ENCODE data around the gene CERS4.
"Not testable (repeated sequence)": the region's sequence is repeated elsewhere in the genome, so short reads cannot be mapped to it uniquely, and the experiment has no call there.

CERS4 gene

DNA sequence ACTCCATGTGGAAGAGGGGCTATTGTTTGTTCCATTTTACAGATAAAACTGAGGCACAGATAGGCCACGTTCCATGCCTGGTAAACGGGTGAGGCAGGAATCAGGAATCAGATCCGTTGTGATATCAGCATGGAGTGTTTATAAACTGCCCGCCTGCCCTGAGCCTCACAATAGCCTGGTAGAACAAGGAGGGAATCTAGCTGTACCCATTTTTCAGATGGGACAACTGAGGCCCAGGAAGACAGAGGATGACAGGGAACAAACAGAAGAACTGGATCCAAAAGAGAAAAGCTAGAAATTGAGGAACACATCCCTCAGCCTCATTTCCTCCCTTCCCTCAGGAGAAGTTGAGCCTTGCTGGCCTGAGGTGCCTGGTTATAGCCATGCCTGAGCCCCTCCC lies 32.5 kb downstream of the CERS4 start:
- no peak for DNase-seq (ENCODE audit: low read depth in 2 of 2, low spot score in 1 of 2)

DNA sequence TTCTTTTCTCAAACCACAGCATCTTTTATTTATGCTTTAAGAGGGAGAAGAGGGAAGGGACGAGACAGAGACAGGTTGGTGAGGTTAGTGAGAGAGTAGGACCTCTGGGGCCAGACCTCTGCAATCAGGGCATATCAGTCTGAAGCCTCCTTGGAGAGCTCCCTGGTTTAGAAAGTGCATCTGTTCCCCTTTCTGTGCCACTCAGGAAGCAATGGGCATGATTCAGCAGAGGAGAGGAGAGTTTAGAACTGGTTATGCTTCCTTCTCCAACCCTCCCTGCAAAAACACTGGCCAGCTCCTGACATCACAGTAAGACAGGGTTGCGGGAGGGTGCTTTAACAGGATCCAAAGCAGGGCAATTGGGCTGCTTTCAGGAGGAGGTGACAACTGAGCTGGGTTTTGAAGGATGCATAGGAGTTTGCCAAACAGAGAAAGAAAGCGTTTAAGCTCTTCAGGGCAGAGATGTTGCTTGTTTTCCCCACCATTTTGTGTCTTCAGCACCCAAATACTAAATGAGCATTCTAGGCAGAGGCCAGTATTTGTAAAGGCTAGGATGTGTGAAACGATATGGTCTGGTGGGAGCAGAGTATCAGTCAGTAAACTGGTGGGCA lies 33.1 kb downstream of the CERS4 start:
- no peak for DNase-seq (ENCODE audit: low read depth in 2 of 2, low spot score in 1 of 2)

DNA sequence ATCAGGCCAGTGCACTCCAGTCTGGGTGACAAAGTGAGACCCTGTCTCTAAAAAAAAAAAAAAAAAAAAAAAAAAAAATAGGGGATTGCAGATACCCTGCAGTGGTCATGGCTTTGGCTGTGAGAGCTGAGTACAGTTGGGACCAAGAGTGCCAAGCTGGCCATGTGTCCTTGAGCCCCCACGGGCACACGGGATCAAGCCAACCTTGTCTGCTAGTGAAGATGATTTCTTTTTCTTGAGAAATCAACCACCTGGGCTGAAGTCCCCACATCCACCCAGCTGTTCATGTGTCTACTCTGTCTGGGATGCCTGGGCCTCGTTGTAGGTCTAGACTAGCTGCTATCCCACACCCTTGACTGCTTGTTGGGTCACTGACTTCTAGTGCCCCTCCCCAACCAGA lies 34.0 kb downstream of the CERS4 start:
- no peak for DNase-seq (ENCODE audit: low read depth in 2 of 2, low spot score in 1 of 2)

DNA sequence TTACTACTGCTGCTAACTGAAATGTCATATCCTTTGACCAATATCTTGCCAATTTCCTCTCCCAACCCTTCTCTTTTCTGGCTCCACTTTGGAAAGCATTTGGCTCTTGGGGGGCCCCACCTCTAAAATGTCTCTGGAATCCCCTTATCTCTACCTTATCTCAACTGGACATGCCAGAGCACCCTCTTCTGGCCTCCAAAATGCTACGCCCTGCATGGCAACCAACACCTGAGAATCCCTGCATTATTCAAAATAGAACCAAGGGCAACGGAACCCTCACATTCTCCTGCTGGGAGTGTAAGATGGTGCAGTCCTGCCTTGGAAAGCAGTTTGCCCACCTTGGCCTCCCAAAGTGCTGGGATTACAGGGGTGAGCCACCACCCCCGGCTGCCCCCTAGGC lies 35.3 kb downstream of the CERS4 start:
- DNase-seq (ENCODE audit: low read depth in 2 of 2, low spot score in 1 of 2): no peak

DNA sequence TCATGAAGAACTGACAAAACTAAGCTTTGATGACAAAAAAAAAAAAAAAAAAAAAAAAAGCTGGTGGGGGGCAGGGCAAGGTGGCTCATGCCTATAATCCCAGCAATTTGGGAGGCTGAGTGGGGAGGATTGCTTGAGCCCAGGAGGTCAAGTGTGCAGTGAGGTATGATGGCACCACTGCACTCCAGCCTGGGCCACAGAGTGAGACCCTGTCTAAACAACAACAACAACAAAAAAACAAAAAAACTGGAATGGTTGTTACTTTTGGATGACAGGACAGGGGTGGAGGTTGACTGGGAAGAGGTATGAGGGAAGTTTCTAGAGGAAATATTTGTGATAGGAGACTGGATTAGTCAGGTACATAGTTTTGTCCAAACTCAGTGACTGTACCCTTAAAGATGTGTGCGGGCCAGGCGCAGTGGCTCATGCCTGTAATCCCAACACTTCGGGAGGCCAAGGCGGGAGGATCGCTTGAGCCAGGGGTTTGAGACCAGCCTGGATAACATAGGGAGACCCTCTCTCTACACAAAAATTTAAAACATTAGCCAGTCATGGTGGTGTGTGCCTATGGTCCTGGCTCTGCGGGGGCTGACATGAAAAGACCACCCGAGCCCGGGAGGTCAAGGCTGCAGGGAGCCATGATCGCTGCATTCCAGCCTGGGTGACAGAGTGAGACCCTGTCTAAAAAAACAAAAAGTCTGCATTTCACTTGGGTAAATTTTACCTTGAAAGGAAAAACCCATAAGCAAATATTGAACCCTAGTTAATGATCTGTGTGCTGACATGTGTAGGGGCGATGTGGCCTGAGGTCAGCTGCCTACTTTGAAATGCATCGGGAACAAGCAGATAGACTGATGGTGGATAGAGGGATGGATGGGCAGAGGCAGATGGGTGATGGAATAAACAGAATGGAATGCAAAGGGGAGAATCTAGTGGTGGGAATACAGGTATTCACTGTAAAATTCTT lies 37.0 kb downstream of the CERS4 start:
- DNase-seq (ENCODE audit: low read depth in 2 of 2, low spot score in 1 of 2): no peak

DNA sequence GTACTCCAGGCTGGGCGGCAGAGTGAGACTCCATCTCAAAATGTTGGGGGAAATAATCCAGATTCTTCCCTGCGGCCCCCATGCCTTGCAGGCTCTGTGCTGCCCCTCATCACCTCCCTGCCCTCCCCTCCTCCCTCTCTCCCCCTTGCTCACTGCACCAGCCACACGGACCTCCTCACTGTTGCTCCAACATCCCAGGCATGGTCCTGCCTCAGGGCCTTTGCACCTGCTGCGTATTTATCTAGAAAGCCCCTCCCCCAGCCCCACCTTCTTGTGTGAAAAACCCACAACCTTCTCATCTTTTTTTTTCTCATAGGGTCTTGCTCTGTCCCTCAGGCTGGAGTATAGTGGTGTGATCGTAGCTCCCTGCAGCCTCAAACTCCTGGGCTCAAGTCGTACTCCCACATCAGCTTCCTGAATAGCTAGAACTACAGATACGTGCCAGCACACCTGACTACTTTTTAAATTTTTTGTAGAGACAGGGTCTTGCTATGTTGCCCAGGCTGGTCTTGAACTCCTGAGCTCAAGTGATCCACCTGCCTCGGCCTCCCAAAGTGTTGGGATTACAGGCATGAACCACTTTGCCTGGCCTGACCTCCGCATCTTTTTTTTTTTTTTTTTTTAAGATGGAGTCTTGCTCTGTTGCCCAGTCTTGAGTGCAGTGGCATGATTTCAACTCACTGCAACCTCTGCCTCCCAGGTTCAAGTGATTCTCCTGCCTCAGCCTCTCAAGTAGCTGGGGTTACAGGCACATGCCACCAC lies 38.1 kb downstream of the CERS4 start:
- DNase-seq (ENCODE audit: low read depth in 2 of 2, low spot score in 1 of 2): not testable (repeated sequence)

DNA sequence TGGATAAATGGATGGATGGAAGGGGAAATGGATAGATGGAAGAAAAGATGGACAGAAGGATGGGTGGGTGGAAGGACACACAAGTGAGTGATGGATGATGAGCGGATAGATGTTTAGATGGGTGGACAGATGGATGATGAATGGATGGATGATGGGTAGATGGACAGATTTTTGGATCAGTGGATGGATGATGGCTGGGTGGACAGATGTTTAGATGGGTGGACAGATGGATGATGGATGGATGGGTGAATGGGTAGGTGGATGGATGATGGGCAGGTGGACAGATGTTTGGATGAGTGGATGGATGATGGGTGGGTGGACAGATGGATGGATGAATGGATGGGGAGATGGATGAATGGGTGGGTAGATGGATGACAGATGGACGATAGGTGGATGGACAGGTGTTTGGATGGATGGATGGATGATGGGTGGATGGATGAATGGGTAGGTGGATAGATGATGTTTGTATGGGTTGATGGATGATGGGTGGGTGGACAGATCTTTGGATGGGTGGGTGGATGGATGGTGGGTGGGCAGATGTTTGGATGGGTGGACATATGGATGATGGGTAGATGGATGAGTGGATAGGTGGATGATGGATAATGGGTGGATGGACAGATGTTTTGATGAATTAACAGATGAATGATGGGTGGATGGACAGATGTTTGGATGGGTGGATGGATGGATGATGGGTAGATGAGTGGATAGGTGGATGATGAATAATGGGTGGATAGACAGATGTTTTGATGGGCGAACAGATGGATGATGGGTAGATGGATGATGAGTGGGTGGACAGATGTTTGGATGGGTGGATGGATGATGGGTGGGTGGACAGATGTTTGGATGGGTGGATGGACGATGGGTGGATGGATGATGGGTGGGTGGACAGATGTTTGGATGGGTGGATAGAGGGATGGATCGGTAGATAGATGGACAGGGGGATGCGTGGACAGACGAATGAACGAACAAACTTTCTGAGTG lies 39.5 kb downstream of the CERS4 start:
- no peak for DNase-seq (ENCODE audit: low read depth in 2 of 2, low spot score in 1 of 2)

DNA sequence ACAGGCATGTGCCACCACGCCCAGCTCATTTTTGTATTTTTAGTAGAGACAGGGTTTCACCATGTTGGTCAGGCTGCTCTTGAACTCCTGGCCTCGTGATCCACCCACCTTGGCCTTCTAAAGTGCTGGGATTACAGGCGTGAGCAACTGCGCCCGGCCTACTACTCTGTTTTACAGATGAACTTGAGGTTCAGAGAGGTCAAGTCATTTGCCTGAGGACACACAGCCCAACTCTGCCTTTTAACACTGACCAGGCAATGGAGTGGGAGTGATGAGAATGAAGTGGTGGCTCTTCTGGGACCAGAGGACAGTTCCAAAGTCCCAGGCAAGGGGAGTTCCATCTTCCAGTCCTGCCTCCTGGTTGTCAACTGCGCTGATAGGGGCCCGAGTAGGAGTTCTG lies 41.4 kb downstream of the CERS4 start:
- DNase-seq (ENCODE audit: low read depth in 2 of 2, low spot score in 1 of 2): no peak

DNA sequence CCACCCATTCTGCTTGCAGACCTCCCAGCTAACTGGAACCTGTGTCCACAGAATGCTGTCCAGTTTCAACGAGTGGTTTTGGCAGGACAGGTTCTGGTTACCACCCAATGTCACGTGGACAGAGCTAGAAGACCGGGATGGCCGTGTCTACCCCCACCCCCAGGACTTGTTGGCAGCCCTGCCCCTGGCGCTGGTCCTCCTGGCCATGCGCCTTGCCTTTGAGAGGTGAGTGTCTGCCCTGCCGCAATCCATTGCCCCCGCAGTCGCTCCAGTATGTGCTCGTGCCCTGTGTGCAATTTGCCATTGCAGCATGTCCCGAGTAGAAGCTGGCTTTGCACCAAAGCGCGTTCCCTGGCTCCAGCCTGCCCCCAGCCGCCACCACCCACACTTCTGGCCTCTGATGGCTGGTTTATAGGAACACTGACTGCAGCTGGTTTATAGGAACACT lies 41.9 kb downstream of the CERS4 start:
- no peak for DNase-seq (ENCODE audit: low read depth in 2 of 2, low spot score in 1 of 2)

DNA sequence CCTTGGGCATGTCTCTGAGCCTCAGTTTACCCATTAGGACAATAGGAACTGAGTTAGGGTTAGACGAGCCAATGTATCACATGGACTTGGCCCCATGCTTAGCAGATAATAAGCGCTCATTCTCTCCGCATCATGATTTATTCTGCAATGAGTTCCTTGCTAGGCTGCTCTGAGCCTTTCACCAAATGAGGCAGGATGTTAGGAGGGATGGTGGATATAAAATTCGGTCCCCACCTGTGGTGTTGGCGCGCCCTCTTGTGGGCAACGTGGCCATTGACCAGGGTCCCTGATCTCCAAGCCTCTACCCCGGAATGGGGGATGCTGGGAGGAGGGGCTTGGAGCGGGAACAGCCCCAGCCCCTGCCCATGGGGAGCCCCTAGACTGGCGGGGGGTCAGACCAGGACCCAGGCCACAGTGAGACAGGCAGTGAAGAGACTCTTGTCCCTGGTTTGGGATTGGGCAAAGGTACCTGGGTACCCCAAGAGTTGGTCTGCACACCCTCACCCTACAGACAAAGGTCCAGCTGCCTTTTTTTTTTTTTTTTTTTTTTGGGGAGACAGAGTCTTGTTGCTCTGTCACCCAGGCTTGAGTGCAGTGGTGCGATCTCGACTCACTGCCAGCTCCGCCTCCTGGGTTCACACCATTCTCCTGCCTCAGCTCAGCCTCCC lies 43.9 kb downstream of the CERS4 start:
- DNase-seq (ENCODE audit: low read depth in 2 of 2, low spot score in 1 of 2): peak; percentile 77 to 79

DNA sequence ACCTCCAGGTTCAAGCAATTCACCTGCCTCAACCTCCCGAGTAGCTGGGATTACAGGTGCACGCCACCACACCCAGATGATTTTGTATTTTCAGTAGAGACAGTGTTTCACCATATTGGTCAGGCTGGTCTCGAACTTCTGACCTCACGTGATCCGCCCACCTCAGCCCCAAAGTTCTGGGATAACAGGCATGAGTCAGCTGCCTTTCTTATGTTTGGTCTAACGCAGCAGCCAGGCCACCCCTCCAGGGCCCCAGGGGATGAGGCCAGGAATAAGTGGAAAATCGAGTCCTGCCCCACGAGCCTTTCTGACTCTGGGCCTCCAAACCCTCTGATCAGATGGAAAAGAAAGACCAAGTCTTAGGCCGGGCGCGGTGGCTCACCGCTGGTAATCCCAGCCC lies 44.5 kb downstream of the CERS4 start:
- no peak for DNase-seq (ENCODE audit: low read depth in 2 of 2, low spot score in 1 of 2)

DNA sequence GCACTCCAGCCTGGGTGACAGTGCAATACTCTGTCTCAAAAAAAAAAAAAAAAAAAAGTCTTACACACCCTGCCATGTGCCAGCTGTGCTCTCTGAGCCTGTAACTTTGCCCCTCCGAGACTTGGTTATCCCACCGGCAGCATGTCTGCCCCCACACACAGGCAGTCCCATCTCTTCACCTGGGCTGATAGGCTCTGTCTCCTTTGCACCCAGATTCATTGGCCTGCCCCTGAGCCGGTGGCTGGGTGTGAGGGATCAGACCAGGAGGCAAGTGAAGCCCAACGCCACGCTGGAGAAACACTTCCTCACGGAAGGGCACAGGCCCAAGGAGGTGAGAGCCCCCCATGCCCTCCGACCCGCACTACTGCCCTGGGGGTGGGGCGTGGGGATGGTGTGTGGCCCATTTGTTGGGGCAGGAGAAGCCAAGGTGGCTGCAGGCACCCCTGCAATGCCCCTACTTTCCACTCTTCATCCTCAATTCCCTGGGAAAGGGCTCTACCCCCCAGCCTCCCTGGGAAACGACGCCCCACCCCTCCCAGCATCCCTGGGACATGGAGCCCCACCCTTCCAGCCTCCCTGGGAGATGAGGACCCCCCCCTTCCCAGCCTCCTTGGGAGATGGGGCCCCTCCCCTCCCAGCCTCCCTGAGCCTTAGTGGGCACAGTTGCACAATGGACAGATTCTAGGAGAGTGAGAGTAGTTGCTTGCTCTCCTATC lies 45.3 kb downstream of the CERS4 start:
- DNase-seq (ENCODE audit: low read depth in 2 of 2, low spot score in 1 of 2): no peak

DNA sequence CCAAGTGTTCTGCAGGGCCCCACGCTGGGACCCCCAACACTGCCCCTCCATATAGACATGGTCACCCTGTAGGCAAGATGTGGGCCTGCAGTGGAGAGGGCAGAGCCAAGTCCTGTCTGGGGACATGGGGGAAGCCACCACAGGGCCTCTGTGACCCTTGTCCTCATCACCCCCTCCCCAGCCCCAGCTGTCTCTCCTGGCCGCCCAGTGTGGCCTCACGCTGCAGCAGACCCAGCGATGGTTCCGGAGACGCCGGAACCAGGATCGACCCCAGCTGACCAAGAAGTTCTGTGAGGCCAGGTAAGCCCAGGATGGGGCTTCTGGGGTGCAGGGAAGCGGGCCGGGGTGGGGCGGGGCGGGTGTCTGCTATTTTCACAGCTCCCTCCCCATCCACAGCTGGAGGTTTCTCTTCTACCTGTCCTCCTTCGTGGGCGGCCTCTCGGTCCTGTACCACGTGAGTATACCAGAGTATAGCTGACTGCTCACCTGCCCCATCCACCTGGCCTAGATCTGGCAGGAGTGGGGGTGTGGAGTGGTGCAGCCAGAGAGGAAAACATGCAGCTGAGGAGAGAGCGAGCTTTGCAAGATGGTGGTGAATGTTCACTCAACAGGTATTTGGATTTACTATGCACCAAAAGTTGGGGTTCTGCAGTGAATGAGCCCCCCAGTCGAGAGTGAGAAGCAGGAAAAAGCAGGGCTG lies 46.4 kb downstream of the CERS4 start:
- DNase-seq (ENCODE audit: low read depth in 2 of 2, low spot score in 1 of 2): no peak

DNA sequence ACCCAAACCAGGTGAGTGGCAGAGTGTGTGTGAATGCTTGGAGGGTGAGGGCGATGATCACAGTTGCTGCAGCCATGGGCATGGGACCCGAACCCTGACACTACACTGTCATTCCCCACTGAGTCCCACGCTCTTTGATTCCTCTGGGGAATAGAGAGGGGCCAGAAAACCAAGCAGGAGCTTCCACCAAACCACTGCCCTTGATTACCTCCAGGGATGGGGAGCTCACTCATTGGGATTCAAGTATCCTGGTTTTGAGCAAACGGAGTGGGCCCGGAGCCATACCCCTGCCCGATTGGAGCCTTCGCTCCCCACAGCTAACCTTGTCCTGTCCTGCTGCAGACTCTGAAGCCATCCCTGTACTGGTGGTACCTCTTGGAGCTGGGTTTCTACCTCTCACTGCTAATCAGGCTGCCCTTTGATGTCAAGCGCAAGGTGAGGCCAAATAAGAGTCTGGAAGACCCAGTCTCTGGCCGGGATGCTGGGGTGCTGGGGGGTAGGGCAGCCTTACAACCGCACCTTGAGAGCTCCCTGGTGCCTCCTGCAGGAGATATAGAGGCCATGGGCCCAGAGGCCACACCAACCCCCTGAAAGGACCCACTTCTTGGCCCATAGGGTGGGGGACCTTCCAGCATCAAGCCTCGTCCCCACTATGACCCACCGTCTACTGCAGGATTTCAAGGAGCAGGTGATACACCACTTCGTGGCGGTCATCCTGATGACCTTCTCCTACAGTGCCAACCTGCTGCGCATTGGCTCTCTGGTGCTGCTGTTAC lies 47.3 kb downstream of the CERS4 start:
- no peak for DNase-seq (ENCODE audit: low read depth in 2 of 2, low spot score in 1 of 2)

DNA sequence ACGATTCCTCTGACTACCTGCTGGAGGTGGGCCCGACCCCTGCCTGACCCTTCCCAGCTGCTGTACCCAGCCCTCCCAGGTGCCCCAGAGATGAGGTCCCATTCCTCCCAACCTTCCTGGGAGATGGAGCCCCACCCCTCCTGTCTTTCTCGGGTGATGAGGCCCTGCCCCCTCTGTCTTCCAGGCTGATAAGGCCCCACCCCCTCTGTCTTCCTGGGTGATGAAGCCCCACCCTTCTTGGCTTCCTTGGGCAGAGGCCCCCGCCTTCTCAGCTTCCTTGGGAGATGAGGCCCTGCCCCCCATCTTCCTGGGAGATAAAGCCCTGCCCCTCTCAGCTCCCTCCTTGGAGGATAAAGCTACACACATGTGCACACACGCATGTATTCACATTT lies 47.9 kb downstream of the CERS4 start:
- no peak for DNase-seq (ENCODE audit: low read depth in 2 of 2, low spot score in 1 of 2)

DNA sequence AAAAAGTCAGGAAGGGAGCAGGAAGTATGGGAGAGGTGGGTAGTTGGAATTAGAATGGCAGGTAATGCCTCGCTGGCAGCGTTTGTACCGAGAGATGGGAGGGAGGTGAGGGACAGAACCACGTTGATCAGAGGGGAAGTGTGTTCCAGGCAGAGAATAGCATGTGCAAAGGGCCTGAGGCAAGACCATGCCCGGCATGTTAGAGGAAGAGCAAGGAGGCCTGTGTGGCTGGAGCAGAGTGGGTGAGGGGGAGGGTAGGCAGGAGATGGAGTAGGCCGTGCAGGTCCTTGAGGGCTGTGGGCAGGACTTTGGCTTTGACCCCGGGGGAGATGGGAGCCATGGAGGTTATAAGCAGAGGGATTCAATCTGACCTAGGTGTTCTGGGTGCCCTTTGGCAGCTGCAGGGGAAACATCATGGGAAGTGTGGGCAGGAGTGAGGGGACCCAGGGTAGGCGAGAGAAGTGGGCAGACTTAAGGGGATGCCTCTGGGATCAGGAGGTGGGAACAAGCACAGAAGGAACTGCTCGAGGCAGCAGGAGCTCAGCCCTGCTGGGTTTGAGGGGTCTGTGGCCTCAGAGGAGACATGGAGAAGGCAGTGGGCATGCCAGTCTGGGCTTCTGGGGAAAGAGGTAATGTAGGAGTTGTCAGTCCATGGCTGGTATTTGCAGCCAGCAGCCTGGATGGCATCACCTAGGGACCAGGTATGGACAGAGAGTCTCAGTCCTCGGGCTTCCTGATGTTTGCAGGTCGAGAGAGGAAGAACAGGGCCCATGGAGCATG lies 50.2 kb downstream of the CERS4 start:
- DNase-seq (ENCODE audit: low read depth in 2 of 2, low spot score in 1 of 2): no peak

DNA sequence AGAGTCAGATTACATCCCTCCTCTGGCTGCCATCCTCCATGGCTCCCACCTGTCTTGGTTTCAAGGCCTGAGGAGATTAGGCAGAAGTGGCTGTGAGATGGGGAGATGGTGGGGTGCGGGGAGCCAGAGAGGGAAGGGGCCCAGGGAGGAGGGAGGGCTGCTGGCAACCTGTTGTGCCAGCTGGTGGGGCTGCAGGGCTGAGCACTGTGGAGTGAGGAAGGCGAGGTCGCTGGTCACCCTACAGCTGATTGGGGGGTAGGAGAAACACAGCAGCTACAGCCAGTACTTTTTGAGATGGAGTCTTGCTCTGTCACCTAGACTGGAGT lies 50.7 kb downstream of the CERS4 start:
- DNase-seq (ENCODE audit: low read depth in 2 of 2, low spot score in 1 of 2): no peak
